Measurements from ENCODE around the gene TOP1.

Gene TOP1

GRCh38 chr20:41057999-41058673 is 29.5 kb downstream of the TOP1 start:
- FAIRE-seq (no peak), DNase-seq (ENCODE audit: low spot score) (peak; percentile 73)

- DNase-seq (ENCODE audit: low spot score) (no peak), FAIRE-seq (no peak)
Observed at GRCh38 chr20:41058674-41059635, 30.3 kb downstream of the TOP1 start.

GRCh38 chr20:41061155-41061554 is 32.5 kb downstream of the TOP1 start:
- DNase-seq (ENCODE audit: low spot score) (no peak), FAIRE-seq (no peak)

GRCh38 chr20:41063442-41063841 is 34.8 kb downstream of the TOP1 start:
- FAIRE-seq, result no peak
- DNase-seq (ENCODE audit: low spot score), result no peak

- DNase-seq (ENCODE audit: low spot score) (no peak), FAIRE-seq (no peak)
Observed at GRCh38 chr20:41064377-41064776, 35.8 kb downstream of the TOP1 start.

GRCh38 chr20:41065716-41066115 is 37.1 kb downstream of the TOP1 start:
- no peak for DNase-seq (ENCODE audit: low spot score)
- FAIRE-seq, result no peak

- no peak for DNase-seq (ENCODE audit: low spot score)
- no peak for FAIRE-seq
Observed at GRCh38 chr20:41068806-41069205, 40.2 kb downstream of the TOP1 start.

GRCh38 chr20:41072190-41072863 is 43.7 kb downstream of the TOP1 start:
- no peak for FAIRE-seq

GRCh38 chr20:41072915-41073314 is 44.3 kb downstream of the TOP1 start:
- DNase-seq (ENCODE audit: low spot score) (no peak), FAIRE-seq (no peak)

More at GRCh38 chr20:41072190-41072863, 43.7 kb downstream of the TOP1 start:
- DNase-seq (ENCODE audit: low spot score), result peak; percentile 35

GRCh38 chr20:41074441-41074840 is 45.8 kb downstream of the TOP1 start:
- FAIRE-seq (no peak), DNase-seq (ENCODE audit: low spot score) (no peak)

- FAIRE-seq (no peak), DNase-seq (ENCODE audit: low spot score) (no peak)
Observed at GRCh38 chr20:41076776-41077175, 48.2 kb downstream of the TOP1 start.

GRCh38 chr20:41078329-41078728 is 49.7 kb downstream of the TOP1 start:
- no peak for FAIRE-seq
- DNase-seq (ENCODE audit: low spot score), result peak; percentile 55

GRCh38 chr20:41079066-41079465 is 50.4 kb downstream of the TOP1 start:
- DNase-seq (ENCODE audit: low spot score) (no peak), FAIRE-seq (no peak)

- DNase-seq (ENCODE audit: low spot score) (no peak), FAIRE-seq (no peak)
Observed at GRCh38 chr20:41080866-41081265, 52.2 kb downstream of the TOP1 start.

GRCh38 chr20:41081276-41081814 is 52.7 kb downstream of the TOP1 start:
- FAIRE-seq (no peak), DNase-seq (ENCODE audit: low spot score) (no peak)

- no peak for DNase-seq (ENCODE audit: low spot score)
- FAIRE-seq, result no peak
Observed at GRCh38 chr20:41082306-41082705, 53.7 kb downstream of the TOP1 start.

- DNase-seq (ENCODE audit: low spot score) (no peak), FAIRE-seq (no peak)
Observed at GRCh38 chr20:41085606-41086005, 57.0 kb downstream of the TOP1 start.

- DNase-seq (ENCODE audit: low spot score), result no peak
- no peak for FAIRE-seq
Observed at GRCh38 chr20:41086402-41087324, 58.0 kb downstream of the TOP1 start.

GRCh38 chr20:41087325-41087685 is 58.7 kb downstream of the TOP1 start:
- DNase-seq (ENCODE audit: low spot score), result no peak
- no peak for FAIRE-seq

- DNase-seq (ENCODE audit: low spot score) (no peak), FAIRE-seq (no peak)
Observed at GRCh38 chr20:41087777-41088176, 59.2 kb downstream of the TOP1 start.

- DNase-seq (ENCODE audit: low spot score), result no peak
- FAIRE-seq, result no peak
Observed at GRCh38 chr20:41089555-41089954, 60.9 kb downstream of the TOP1 start.

Measured in RCC 7860 (cell line).